Cardiac ventricle fibroblast (primary cell): ENCODE results near the gene CIAO2B. TPM values are rescaled to one million over a fixed set of nuclear protein-coding genes. Genes with fewer than 3 reads are reported as not detected.

Source experiments
- total RNA-seq: library from RNA; depleted of rRNA; stranded (reverse); fragments of >200 nt; gene quantifications from 2 replicates; pipeline ENCODE4 v1.2.3, GENCODE V29; 2015

CIAO2B gene
- total RNA-seq = 35.9 and 48.6 TPM in 2 replicates

GRCh38 chr16:66934138-66934838 lies at the start of gene CIAO2B:
Gene CIAO2B (minus strand): TSS chr16:66934402. CDS start chr16:66934364, 38 bp downstream.

GRCh38 chr16:66961065-66961744 lies 27.0 kb upstream of the CIAO2B start, which contains the start of gene CES3:
Gene CES3 (plus strand): TSS chr16:66961266. CDS start chr16:66961308, 42 bp downstream.

GRCh38 chr16:66935314-66936011 lies 1.3 kb upstream of the CIAO2B start, which contains the start of gene CES2:
Gene CES2 (plus strand): TSS chr16:66935516. CDS start chr16:66935636, 120 bp downstream.

GRCh38 chr16:66925322-66925840 lies 8.8 kb downstream of the CIAO2B start, which contains the start of gene RRAD:
Gene RRAD (minus strand): TSS chr16:66925535. CDS start chr16:66925179, 356 bp downstream.

GRCh38 chr16:66918803-66919568 lies 15.2 kb downstream of the CIAO2B start, which contains the start of gene CDH16:
Gene CDH16 (minus strand): TSS chr16:66918885. CDS start chr16:66918065, 820 bp downstream.

Other genes with a start within 250 kb of the CIAO2B start
- 10.8 and 11.0 TPM in 2 replicates for gene CMTM4, start 237.7 kb downstream of the CIAO2B start, total RNA-seq
- 42.3 and 74.3 TPM in 2 replicates for gene DYNC1LI2, start 182.8 kb downstream of the CIAO2B start, total RNA-seq
- not detected in 2 replicates for gene TERB1, start 132.8 kb downstream of the CIAO2B start, total RNA-seq
- gene NAE1, start 103.4 kb downstream of the CIAO2B start, total RNA-seq = 29.0 and 36.8 TPM in 2 replicates
- not detected in 2 replicates for gene CA7, start 90.0 kb downstream of the CIAO2B start, total RNA-seq
- gene PDP2, start 53.9 kb downstream of the CIAO2B start, total RNA-seq = 8.6 and 10.0 TPM in 2 replicates
- gene CDH16, start 15.5 kb downstream of the CIAO2B start, total RNA-seq = not detected in 2 replicates
- gene RRAD, start 8.9 kb downstream of the CIAO2B start, total RNA-seq = 1.00 TPM in 1 of 2 replicates, not detected in the other
- 17.9 and 22.6 TPM in 2 replicates for gene CES2, start 1.1 kb upstream of the CIAO2B start, total RNA-seq
- gene CES3, start 26.9 kb upstream of the CIAO2B start, total RNA-seq = not detected in 2 replicates
- 2.2 and 4.4 TPM in 2 replicates for gene CES4A, start 54.2 kb upstream of the CIAO2B start, total RNA-seq
- gene CBFB, start 94.7 kb upstream of the CIAO2B start, total RNA-seq = 28.8 and 34.8 TPM in 2 replicates
- gene PHAF1, start 175.5 kb upstream of the CIAO2B start, total RNA-seq = 9.5 and 15.7 TPM in 2 replicates
- 59.2 and 71.5 TPM in 2 replicates for gene B3GNT9, start 216.6 kb upstream of the CIAO2B start, total RNA-seq
- 25.2 and 28.0 TPM in 2 replicates for gene TRADD, start 225.5 kb upstream of the CIAO2B start, total RNA-seq
- 17.1 and 20.8 TPM in 2 replicates for gene FBXL8, start 225.6 kb upstream of the CIAO2B start, total RNA-seq
- gene HSF4, start 230.3 kb upstream of the CIAO2B start, total RNA-seq = 5.3 and 7.7 TPM in 2 replicates
- 20.3 and 26.3 TPM in 2 replicates for gene NOL3, start 236.1 kb upstream of the CIAO2B start, total RNA-seq
- gene MATCAP1, start 249.6 kb upstream of the CIAO2B start, total RNA-seq = 8.7 and 16.3 TPM in 2 replicates